MM.1S (cell line): Measurements from ENCODE around the gene ZNF575.

Source experiments
- CTCF ChIP-seq: fragments of 300-600 bp; sonication (generic); IDR thresholded peaks from 2 replicates; pipeline ENCODE4 v1.5.1; 2016; ENCODE audit warnings: antibody characterized with exemption, low read length, mixed read lengths
- EZH2 ChIP-seq: fragments of 300-600 bp; sonication (generic); optimal IDR thresholded peaks from 2 replicates; pipeline ENCODE3; 2017; ENCODE audit warnings: low read depth, mild to moderate bottlenecking, antibody characterized with exemption, low read length, mixed read lengths
- EZH2phosphoT487 ChIP-seq: fragments of 300-600 bp; sonication (generic); IDR thresholded peaks from 2 replicates; pipeline ENCODE4 v1.6.1; 2018; ENCODE audit warnings: antibody characterized with exemption, low read length

- peak; percentile 81 for TF ChIP-seq CTCF
- TF ChIP-seq EZH2phosphoT487 = no peak
- TF ChIP-seq EZH2 = no peak
These were observed 22.3 kb downstream of the ZNF575 start for GRCh38 chr19:43555185-43555770.
